Ovary (tissue), 9 donors: ENCODE data around the gene ADGRD1. TPM values are rescaled to one million over a fixed set of nuclear protein-coding genes. Genes with fewer than 3 reads are reported as not detected.

Experiments used
- DNase-seq, 5 donors: peaks; one replicate each; pipeline ENCODE4 v3.0.0-alpha.2; 2019 to 2020
- H3K27ac ChIP-seq, 2 donors: fragments of 200-600 bp; one replicate each; pipeline versions ENCODE4 v1.5.1 to v1.8.0; 2019 to 2022
- H3K27me3 ChIP-seq: fragments of 200-600 bp; one replicate; pipeline ENCODE4 v1.8.0; 2022
- H3K36me3 ChIP-seq: fragments of 200-600 bp; sonication (generic); one replicate; pipeline ENCODE4 v1.5.1; 2019
- H3K4me1 ChIP-seq: one replicate; pipeline ENCODE4 v1.8.1; 2013; ENCODE audit warnings: mild to moderate bottlenecking, moderate library complexity; ENCODE audit not compliant: insufficient read depth
- H3K4me3 ChIP-seq: fragments of 200-600 bp; sonication (generic); one replicate; pipeline ENCODE4 v1.5.1; 2017
- H3K9me3 ChIP-seq, 2 donors: fragments of 200-600 bp in 1 of 2; sonication (generic) in 1 of 2; one replicate each; pipeline versions ENCODE4 v1.5.1 to v1.8.1; 2013 to 2019; ENCODE audit warnings: mild to moderate bottlenecking in 1 of 2, moderate library complexity in 1 of 2
- EP300 ChIP-seq: sonication (generic); formaldehyde crosslinking; IDR thresholded peaks from one replicate; pipeline ENCODE4 v1.6.1; 2017; ENCODE audit warnings: antibody characterized with exemption
- POLR2A ChIP-seq: fragments of 450-650 bp; IDR thresholded peaks from one replicate; pipeline ENCODE4 v1.6.1; 2017; ENCODE audit warnings: antibody characterized with exemption, mild to moderate bottlenecking, moderate library complexity
- WGBS, 3 donors: extraction: QIAGEN DNeasy Blood & Tissue Kit in 1 of 3; methylation state at CpG; one replicate each; pipeline versions ENCODE4 v1.1.5 to v1.1.7; 2013 to 2017; 5-methylcytosine and 5-hydroxymethylcytosine counted together
- intact Hi-C, 4 donors: fragments of 100-400 bp; cut with DNase I; formaldehyde crosslinking; loops; one replicate each; pipeline versions ENCODE4 v1.11.0 to v1.15.1; 2022 to 2023
- polyA plus RNA-seq, 2 donors: library from polyadenylated mRNA; stranded (reverse); fragments of 200-250 nt in 1 of 2; fragments of 350-450 nt in 1 of 2; fragmentation: Illumina TruSeq in 1 of 2; extraction: RNeasy Lipid Tissue Mini Kit (QIAGEN cat#74804) in 1 of 2; gene quantifications; one replicate each; pipeline ENCODE4 v1.2.3, GENCODE V29; 2013 to 2014
- total RNA-seq, 7 donors: library from RNA; depleted of rRNA in 2 of 7; stranded (reverse); fragments of >200 nt in 2 of 7; fragmentation: NEBNext Ultra II Directional in 3 of 7; extraction: Animal tissue kit (Norgen Biotek cat#: 25700) in 3 of 7; gene quantifications; one replicate each; pipeline versions ENCODE4 v1.1.0 to v1.2.4, GENCODE V29; 2016 to 2023
- TF ChIP-seq, protein P1 (sequence below), 3 donors: fragments of 450-650 bp in 2 of 3; fragments of 200-600 bp in 1 of 3; IDR thresholded peaks; one replicate each; pipeline versions ENCODE4 v1.5.1 to v1.8.0; 2016 to 2022; ENCODE audit warnings: antibody characterized with exemption in 3 of 3, mild to moderate bottlenecking in 1 of 3
- donor health status: DM: no; HTN: no; CAD: no; lungs with moderate emphysema.
- donor health status: DM: no; HTN: no; CAD: no.
- donor health status: Bipolar disorder and iron deficiency.
- donor health status: DM: yes; HTN: yes; CAD: no.
- donor health status: DM: no; HTN: no; CAD: no.
- donor health status: DM: yes; HTN: yes; CAD: no.

Gene ADGRD1
- total and polyA plus RNA-seq, 9 donors: 7.6 to 75.3 (median 25.9) TPM

DNA sequence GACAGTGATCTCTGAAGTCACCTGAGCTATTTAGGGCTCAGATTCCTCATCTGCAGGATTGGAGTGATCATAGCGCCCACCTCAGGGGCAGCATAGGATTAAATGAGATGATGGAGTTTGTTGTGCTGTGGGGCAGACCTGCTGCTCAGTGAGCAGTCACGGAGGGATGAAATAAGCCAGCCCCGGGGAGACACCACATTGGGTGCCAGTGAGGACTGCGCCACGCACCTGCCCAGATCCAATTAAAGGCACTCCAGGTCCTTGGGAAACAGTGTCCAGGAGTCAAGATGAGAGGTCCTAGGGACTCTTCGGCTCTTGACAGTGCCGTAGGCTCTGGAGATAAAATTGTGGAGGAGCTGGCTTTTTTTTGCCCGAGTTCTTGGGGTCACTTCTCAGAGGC lies 166.2 kb downstream of the ADGRD1 start:
- no peak overlapping the region for H3K27ac ChIP-seq
- H3K9me3 ChIP-seq: no peaks in the 10 kb centered on the region
- H3K27me3 ChIP-seq: no peaks in the 10 kb centered on the region
- TF ChIP-seq POLR2A: no peak
- WGBS, 3 donors: 91 to 95% (median 92%) methylated on average over 8 of the region's 8 CpGs
- intact Hi-C loops: no loop called here
- no peaks in the 10 kb centered on the region for H3K36me3 ChIP-seq
- no peak overlapping the region for H3K4me3 ChIP-seq
- no peaks in the 10 kb centered on the region for H3K4me1 ChIP-seq
- peak in 1 of 5 donors; percentile 6 for DNase-seq

DNA sequence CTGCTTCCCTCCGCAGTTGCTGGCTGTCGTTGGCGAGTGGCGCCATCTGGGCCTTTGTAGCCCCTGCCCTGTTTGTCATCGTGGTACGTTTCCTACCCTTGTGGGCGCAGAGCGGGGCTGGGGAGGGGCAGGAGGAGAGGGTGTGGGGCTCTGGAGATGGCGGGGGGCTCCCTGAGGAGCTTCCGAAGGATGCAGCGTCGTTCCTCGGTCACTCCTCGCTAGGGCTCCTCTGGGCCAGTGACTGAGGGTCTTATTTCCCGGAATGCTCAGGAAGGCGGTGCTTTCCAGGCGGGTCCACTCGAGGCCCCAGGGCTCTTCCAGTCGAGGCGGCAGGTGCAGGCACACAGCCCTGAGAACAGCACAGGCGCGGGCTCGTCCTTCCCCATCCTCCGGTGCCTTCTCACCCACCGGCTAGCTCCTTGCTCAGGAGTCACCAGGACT lies 167.1 kb downstream of the ADGRD1 start:
- Histone ChIP-seq H3K9me3 (no peaks in the 10 kb centered on the region), H3K36me3 (no peaks in the 10 kb centered on the region), H3K27me3 (no peaks in the 10 kb centered on the region), H3K27ac (no peak overlapping the region), H3K4me1 (no peaks in the 10 kb centered on the region), H3K4me3 (no peak overlapping the region)
- 88 to 90% (median 89%) methylated on average over 25 of the region's 25 CpGs for WGBS, 3 donors
- DNase-seq: peak in 1 of 5 donors; percentile 8
- TF ChIP-seq, protein P1, sequence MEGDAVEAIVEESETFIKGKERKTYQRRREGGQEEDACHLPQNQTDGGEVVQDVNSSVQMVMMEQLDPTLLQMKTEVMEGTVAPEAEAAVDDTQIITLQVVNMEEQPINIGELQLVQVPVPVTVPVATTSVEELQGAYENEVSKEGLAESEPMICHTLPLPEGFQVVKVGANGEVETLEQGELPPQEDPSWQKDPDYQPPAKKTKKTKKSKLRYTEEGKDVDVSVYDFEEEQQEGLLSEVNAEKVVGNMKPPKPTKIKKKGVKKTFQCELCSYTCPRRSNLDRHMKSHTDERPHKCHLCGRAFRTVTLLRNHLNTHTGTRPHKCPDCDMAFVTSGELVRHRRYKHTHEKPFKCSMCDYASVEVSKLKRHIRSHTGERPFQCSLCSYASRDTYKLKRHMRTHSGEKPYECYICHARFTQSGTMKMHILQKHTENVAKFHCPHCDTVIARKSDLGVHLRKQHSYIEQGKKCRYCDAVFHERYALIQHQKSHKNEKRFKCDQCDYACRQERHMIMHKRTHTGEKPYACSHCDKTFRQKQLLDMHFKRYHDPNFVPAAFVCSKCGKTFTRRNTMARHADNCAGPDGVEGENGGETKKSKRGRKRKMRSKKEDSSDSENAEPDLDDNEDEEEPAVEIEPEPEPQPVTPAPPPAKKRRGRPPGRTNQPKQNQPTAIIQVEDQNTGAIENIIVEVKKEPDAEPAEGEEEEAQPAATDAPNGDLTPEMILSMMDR (IDR thresholded peaks at IDR 0.05): no peak
- TF ChIP-seq EP300 (no peak), POLR2A (no peak)
- intact Hi-C loops: no loop called here

DNA sequence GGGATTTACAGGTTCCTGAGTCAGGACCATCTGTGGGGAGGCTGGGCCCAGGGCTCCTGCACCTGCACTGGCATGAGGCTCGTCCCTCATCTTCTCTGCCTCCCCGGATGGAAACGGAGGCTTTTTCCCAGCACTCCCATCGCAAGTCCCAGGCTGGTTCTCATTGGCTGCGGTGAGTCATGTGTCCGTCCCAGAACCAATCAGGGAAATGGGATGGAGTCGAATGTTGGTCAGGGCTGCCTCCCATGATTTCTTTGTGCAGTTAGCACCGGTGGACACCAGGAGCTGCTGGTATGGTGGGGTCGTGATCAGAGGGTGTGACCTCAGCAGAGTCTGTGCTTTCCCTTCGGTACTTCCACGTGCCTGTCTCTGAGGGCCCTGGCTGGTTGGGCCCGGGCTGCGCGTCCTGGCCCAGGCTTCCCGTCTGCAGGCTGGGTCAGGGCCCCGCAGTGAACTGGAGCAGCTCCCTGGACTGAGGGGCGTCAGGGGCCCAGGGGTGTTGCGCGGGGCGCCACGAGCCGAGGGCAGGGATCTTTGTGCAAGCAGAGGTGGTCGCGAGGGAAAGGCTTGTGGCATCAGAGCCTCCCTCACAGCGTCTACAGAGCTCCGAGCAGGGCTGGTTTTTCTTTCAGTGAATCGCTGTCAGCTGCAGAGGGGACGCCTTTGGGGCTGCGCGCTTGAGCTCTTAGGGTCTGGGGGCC lies 168.1 kb downstream of the ADGRD1 start:
- H3K9me3 ChIP-seq: no peaks in the 10 kb centered on the region
- H3K4me3 ChIP-seq: no peak overlapping the region
- no peak overlapping the region for H3K27ac ChIP-seq
- H3K27me3 ChIP-seq: no peaks in the 10 kb centered on the region
- H3K36me3 ChIP-seq: no peaks in the 10 kb centered on the region
- 84 to 92% (median 88%) methylated on average over 30 of the region's 30 CpGs for WGBS, 3 donors
- H3K4me1 ChIP-seq: no peaks in the 10 kb centered on the region
- intact Hi-C loops: no loop called here
- DNase-seq: peak in 2 of 5 donors; percentile 9 to 30
- TF ChIP-seq EP300 (no peak), POLR2A (no peak)
- TF ChIP-seq, protein P1 (IDR thresholded peaks at IDR 0.05): no peak

DNA sequence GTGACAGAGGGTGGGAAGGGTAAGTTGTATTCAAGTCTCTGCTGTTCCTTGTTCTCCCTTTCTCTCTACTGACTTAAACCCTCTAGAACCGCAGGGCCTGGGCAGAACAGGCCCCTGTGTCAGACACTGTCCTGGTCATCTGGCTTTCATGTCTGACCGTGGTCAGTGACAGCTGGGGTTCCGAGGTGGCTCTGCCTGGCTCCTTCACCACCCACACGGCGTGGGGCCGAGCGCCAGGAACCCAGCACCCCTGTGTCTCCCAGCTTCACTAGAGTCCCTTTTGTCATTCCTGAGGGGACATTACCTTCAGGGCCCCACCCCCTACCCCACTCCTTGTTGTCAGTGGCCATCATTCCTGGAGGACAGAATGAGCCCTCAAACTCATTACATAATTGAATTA lies 168.9 kb downstream of the ADGRD1 start:
- Histone ChIP-seq H3K4me1 (no peaks in the 10 kb centered on the region), H3K27ac (no peak overlapping the region), H3K9me3 (no peaks in the 10 kb centered on the region), H3K4me3 (no peak overlapping the region), H3K27me3 (no peaks in the 10 kb centered on the region), H3K36me3 (no peaks in the 10 kb centered on the region)
- no peak for DNase-seq
- intact Hi-C loops: no loop called here
- no peak for TF ChIP-seq POLR2A
- no peak for TF ChIP-seq EP300
- TF ChIP-seq, protein P1 (IDR thresholded peaks at IDR 0.05): no peak
- WGBS, 3 donors: 91 to 95% (median 92%) methylated on average over 7 of the region's 7 CpGs

DNA sequence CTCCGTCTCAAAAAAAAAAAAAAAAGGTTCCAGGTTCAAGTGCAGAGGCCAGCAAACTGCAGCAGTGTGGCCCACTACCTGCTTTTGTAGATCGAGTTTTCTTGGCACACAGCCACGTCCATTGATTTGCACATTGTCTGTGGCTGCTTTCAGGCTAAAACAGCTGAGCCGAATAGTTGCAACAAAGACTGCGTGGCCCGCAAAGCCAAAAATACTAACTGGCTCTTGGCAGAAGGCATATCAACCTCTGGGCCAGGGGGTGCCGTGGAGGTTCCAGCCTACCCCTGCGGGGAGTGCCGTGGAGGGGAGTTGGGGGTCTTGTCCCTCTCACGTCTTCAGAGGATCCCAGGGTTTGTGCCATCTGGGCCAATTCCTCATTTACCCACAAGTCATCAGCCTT lies 170.1 kb downstream of the ADGRD1 start:
- Histone ChIP-seq H3K4me3 (no peak overlapping the region), H3K36me3 (no peaks in the 10 kb centered on the region), H3K27me3 (no peaks in the 10 kb centered on the region), H3K9me3 (no peaks in the 10 kb centered on the region), H3K27ac (no peak overlapping the region), H3K4me1 (no peaks in the 10 kb centered on the region)
- WGBS, 3 donors: 90 to 92% (median 91%) methylated on average over 10 of the region's 10 CpGs
- no peak for DNase-seq
- TF ChIP-seq POLR2A (no peak), EP300 (no peak)
- TF ChIP-seq, protein P1 (IDR thresholded peaks at IDR 0.05): no peak
- intact Hi-C loops: no loop called here
